Liver (tissue), 3 donors: ENCODE results near the gene SPRYD3.

Experiments used
- ATF3 ChIP-seq: IDR thresholded peaks from 2 replicates; pipeline ENCODE4 v1.6.1; 2016; ENCODE audit warnings: antibody characterized with exemption
- FOXA1 ChIP-seq: IDR thresholded peaks from 2 replicates; pipeline ENCODE4 v1.6.1; 2016; ENCODE audit warnings: antibody characterized with exemption
- GABPA ChIP-seq, 2 donors: IDR thresholded peaks in 1 of 2; conservative IDR thresholded peaks in 1 of 2; 2 replicates each; pipeline ENCODE4 v1.6.1; 2016; ENCODE audit warnings: antibody characterized with exemption in 2 of 2, mild to moderate bottlenecking in 1 of 2, moderate library complexity in 1 of 2
- RAD21 ChIP-seq, 2 donors: IDR thresholded peaks; 2 replicates each; pipeline ENCODE4 v1.6.1; 2016; ENCODE audit warnings: antibody characterized with exemption in 2 of 2, mild to moderate bottlenecking in 2 of 2
- TAF1 ChIP-seq: conservative IDR thresholded peaks from 2 replicates; pipeline ENCODE4 v1.6.1; 2016; ENCODE audit warnings: antibody characterized with exemption, mild to moderate bottlenecking
- YY1 ChIP-seq: IDR thresholded peaks from 2 replicates; pipeline ENCODE4 v1.6.1; 2016; ENCODE audit warnings: antibody characterized with exemption, mild to moderate bottlenecking
- TF ChIP-seq, protein P1 (sequence below): fragments of 150-350 bp; IDR thresholded peaks from 2 replicates; pipeline ENCODE4 v1.5.1; 2017; ENCODE audit warnings: improper control_type of control experiment, low read depth, low read length; ENCODE audit not compliant: missing input control
- donor health status: healthy.
- donor health status: healthy.

DNA sequence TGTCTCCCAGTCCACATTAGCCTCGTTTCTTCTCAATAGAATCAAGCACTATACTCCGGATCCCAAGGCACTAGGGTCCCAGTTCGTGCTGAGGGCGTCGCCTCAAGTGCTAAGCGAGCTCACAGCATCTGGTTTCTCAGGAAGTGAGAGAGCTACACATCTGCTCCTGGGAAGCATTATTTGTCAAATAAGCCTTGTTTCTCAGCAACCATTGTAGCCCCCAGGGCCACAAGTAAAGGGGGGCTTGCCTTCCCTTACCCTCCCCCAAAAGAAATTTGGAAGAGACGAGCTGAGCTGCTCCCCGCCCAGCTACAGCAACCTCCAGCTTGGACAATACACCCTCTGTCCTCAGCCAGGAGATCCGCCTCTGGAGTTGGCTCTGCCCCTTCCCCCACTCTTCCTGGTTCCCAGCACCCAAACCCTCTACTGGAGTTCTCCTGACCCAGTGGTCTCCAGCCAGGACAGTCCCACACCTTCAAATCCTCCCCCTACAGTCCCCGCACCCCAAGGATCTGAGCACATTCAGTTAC is 35.1 kb downstream of the SPRYD3 start:
- TF ChIP-seq, protein P1, sequence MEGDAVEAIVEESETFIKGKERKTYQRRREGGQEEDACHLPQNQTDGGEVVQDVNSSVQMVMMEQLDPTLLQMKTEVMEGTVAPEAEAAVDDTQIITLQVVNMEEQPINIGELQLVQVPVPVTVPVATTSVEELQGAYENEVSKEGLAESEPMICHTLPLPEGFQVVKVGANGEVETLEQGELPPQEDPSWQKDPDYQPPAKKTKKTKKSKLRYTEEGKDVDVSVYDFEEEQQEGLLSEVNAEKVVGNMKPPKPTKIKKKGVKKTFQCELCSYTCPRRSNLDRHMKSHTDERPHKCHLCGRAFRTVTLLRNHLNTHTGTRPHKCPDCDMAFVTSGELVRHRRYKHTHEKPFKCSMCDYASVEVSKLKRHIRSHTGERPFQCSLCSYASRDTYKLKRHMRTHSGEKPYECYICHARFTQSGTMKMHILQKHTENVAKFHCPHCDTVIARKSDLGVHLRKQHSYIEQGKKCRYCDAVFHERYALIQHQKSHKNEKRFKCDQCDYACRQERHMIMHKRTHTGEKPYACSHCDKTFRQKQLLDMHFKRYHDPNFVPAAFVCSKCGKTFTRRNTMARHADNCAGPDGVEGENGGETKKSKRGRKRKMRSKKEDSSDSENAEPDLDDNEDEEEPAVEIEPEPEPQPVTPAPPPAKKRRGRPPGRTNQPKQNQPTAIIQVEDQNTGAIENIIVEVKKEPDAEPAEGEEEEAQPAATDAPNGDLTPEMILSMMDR = no peak
- TF ChIP-seq FOXA1 (no peak), YY1 (no peak), TAF1 (no peak), GABPA (IDR thresholded peaks at IDR 0.05 in 1 of 2, conservative IDR thresholded peaks at IDR 0.05 in 1 of 2) (no peak), ATF3 (no peak), RAD21 (IDR thresholded peaks at IDR 0.05) (no peak)
